Keratinocyte (primary cell): Measurements from ENCODE around the gene TMPRSS6. TPM values are rescaled to one million over a fixed set of nuclear protein-coding genes. Genes with fewer than 3 reads are reported as not detected.

Experiments used
- DNase-seq: peaks from one replicate; pipeline ENCODE4 v3.0.0-alpha.2; 2011; ENCODE audit warnings: low read depth, missing footprints, low spot score
- FAIRE-seq: peaks from 2 replicates; lab custom pipeline; 2011; peaks lifted over from hg19 to GRCh38; lab: Jason Lieb, UNC
- H2AFZ ChIP-seq: 2 replicates; pipeline ENCODE4 v1.6.0; 2012; ENCODE audit warnings: low read length, control low read depth, inconsistent platforms; ENCODE audit not compliant: control insufficient read depth
- H3K27ac ChIP-seq: 2 replicates; pipeline ENCODE4 v1.5.1; 2011; ENCODE audit warnings: low read length; ENCODE audit not compliant: control insufficient read depth, insufficient read depth
- H3K27me3 ChIP-seq: 3 replicates; pipeline ENCODE4 v1.6.0; 2011; ENCODE audit warnings: low read length; ENCODE audit not compliant: control insufficient read depth, insufficient read depth; ENCODE audit errors: extremely low read depth
- H3K36me3 ChIP-seq, 2 experiments: 2 replicates in 1 of 2; 3 replicates in 1 of 2; pipeline ENCODE4 v1.5.1; 2011; ENCODE audit warnings: low read length in 2 of 2, mild to moderate bottlenecking in 1 of 2; ENCODE audit not compliant: control insufficient read depth in 2 of 2, insufficient read depth in 2 of 2; ENCODE audit errors: extremely low read depth in 1 of 2
- H3K4me1 ChIP-seq: 3 replicates; pipeline ENCODE4 v1.5.1; 2011; ENCODE audit warnings: low read length; ENCODE audit not compliant: control insufficient read depth, insufficient read depth; ENCODE audit errors: extremely low read depth
- H3K4me2 ChIP-seq: 3 replicates; pipeline ENCODE4 v1.6.0; 2011; ENCODE audit warnings: low read depth, low read length; ENCODE audit not compliant: control insufficient read depth, insufficient read depth; ENCODE audit errors: extremely low read depth
- H3K4me3 ChIP-seq, 3 experiments: fragments of 200-600 bp in 1 of 3; sonication (generic) in 1 of 3; 2 replicates in 2 of 3; 3 replicates in 1 of 3; pipeline ENCODE4 v1.5.1; 2011 to 2016; ENCODE audit warnings: low read length in 3 of 3, mild to moderate bottlenecking in 3 of 3, control low read depth in 2 of 3, inconsistent platforms in 1 of 3, low read depth in 1 of 3, mixed read lengths in 1 of 3, mixed run types in 1 of 3, moderate library complexity in 1 of 3; ENCODE audit not compliant: control insufficient read depth in 2 of 3, insufficient read depth in 2 of 3; ENCODE audit errors: extremely low read depth in 1 of 3
- H3K79me2 ChIP-seq: 2 replicates; pipeline ENCODE4 v1.6.0; 2012; ENCODE audit warnings: low read length; ENCODE audit not compliant: control insufficient read depth, insufficient read depth
- H3K9ac ChIP-seq: 3 replicates; pipeline ENCODE4 v1.6.0; 2011; ENCODE audit warnings: low read length; ENCODE audit not compliant: control insufficient read depth, insufficient read depth; ENCODE audit errors: extremely low read depth
- H3K9me1 ChIP-seq: 3 replicates; pipeline ENCODE4 v1.6.0; 2011; ENCODE audit warnings: low read length; ENCODE audit not compliant: control insufficient read depth, insufficient read depth; ENCODE audit errors: extremely low read depth
- H3K9me3 ChIP-seq: 2 replicates; pipeline ENCODE4 v1.5.1; 2012; ENCODE audit warnings: low read depth, low read length; ENCODE audit not compliant: control insufficient read depth
- H4K20me1 ChIP-seq: 3 replicates; pipeline ENCODE4 v1.6.0; 2011; ENCODE audit warnings: low read length; ENCODE audit not compliant: control insufficient read depth, insufficient read depth; ENCODE audit errors: extremely low read depth
- CTCF ChIP-seq, 3 experiments: IDR thresholded peaks in 1 of 3; conservative IDR thresholded peaks in 1 of 3; optimal IDR thresholded peaks in 1 of 3; 2 replicates in 2 of 3; 3 replicates in 1 of 3; pipeline versions ENCODE3 to v1.5.1; 2011; ENCODE audit warnings: low read length in 3 of 3, mild to moderate bottlenecking in 3 of 3, moderate library complexity in 2 of 3, control low read depth in 1 of 3, inconsistent platforms in 1 of 3; ENCODE audit not compliant: insufficient read depth in 2 of 3; ENCODE audit errors: extremely low read depth in 1 of 3
- EZH2 ChIP-seq: IDR thresholded peaks from one replicate; pipeline ENCODE4 v1.6.1; 2012; ENCODE audit warnings: inconsistent platforms, mild to moderate bottlenecking, low read length, moderate library complexity
- dilution Hi-C: fragments of 300-500 bp; cut with MboI; formaldehyde crosslinking; loops from one replicate; pipeline ENCODE4 v1.7.0; 2020; ENCODE audit warnings: low sequenced_read_pairs; ENCODE audit not compliant: extremely low pct_ligation_motif_present
- polyA plus RNA-seq, 5 experiments: library from polyadenylated mRNA; depleted of rRNA in 3 of 5; stranded (reverse) in 3 of 5; stranded (forward) in 1 of 5; unstranded in 1 of 5; fragments of >200 nt; gene quantifications; 1 replicate in 1 of 5; 2 replicates in 3 of 5; 3 replicates in 1 of 5; pipeline versions ENCODE4 v1.2.1 to v1.2.3, GENCODE V29; 2011 to 2012; ENCODE audit warnings: missing spikeins in 2 of 5, low read depth in 1 of 5, low replicate concordance in 1 of 5

The TMPRSS6 gene
- polyA plus RNA-seq, 1 donor (not counting 4 experiments of a cell fraction or from before 2014, with no cell fraction given), result not detected

- H3K4me3 ChIP-seq, result no peak overlapping the region
- dilution Hi-C loops, result no loop called here
- TF ChIP-seq EZH2, result no peak
- TF ChIP-seq CTCF (optimal IDR thresholded peaks at IDR 0.05 in 1 of 3, IDR thresholded peaks at IDR 0.05 in 1 of 3, conservative IDR thresholded peaks at IDR 0.05 in 1 of 3; ENCODE audit: extremely low read depth in 1 of 3, insufficient read depth in 2 of 3, low read length in 3 of 3), result no peak
- no peaks in the 10 kb centered on the region for H3K9me3 ChIP-seq
- peaks cover 3% of the 10 kb centered on the region for H3K27me3 ChIP-seq
- H3K27ac ChIP-seq, result no peak overlapping the region
- DNase-seq (no peak), FAIRE-seq (no peak)
- no peaks in the 10 kb centered on the region for H3K36me3 ChIP-seq
- no peak overlapping the region for H3K9ac ChIP-seq
- no peaks in the 10 kb centered on the region for H3K79me2 ChIP-seq
- no peak overlapping the region for H3K4me2 ChIP-seq
- no peak overlapping the region for H2AFZ ChIP-seq
- H3K4me1 ChIP-seq, result no peaks in the 10 kb centered on the region
- H3K9me1 ChIP-seq, result no peaks in the 10 kb centered on the region
- no peaks in the 10 kb centered on the region for H4K20me1 ChIP-seq
Observed at GRCh38 chr22:37097346-37097745, 12.2 kb downstream of the TMPRSS6 start.

- dilution Hi-C loops, result no loop called here
- Histone ChIP-seq H3K4me1 (no peaks in the 10 kb centered on the region), H3K4me3 (no peak overlapping the region), H3K36me3 (no peaks in the 10 kb centered on the region), H2AFZ (no peak overlapping the region), H3K27ac (no peak overlapping the region), H3K4me2 (no peak overlapping the region), H3K9me3 (no peaks in the 10 kb centered on the region), H3K9me1 (no peaks in the 10 kb centered on the region), H4K20me1 (no peaks in the 10 kb centered on the region), H3K27me3 (peaks cover 9% of the 10 kb centered on the region), H3K79me2 (no peaks in the 10 kb centered on the region), H3K9ac (no peak overlapping the region)
- FAIRE-seq, result no peak
- DNase-seq, result no peak
- no peak for TF ChIP-seq CTCF (optimal IDR thresholded peaks at IDR 0.05 in 1 of 3, IDR thresholded peaks at IDR 0.05 in 1 of 3, conservative IDR thresholded peaks at IDR 0.05 in 1 of 3; ENCODE audit: extremely low read depth in 1 of 3, insufficient read depth in 2 of 3, low read length in 3 of 3)
- no peak for TF ChIP-seq EZH2
Observed at GRCh38 chr22:37095113-37095512, 14.4 kb downstream of the TMPRSS6 start.
